GM12865 (cell line): ENCODE data around the gene NTRK2.
A peak's percentile ranks its signal among the peaks of the same experiment; 100 is the strongest.

Experiments
- DNase-seq: peaks from one replicate; pipeline ENCODE4 v3.0.0; 2010; ENCODE audit warnings: low read depth
- H3K4me3 ChIP-seq: 2 replicates; pipeline ENCODE4 v1.5.1; 2011; ENCODE audit warnings: mild to moderate bottlenecking, low read depth, low read length, control low read depth
- TF ChIP-seq, protein P1 (sequence below): IDR thresholded peaks from 2 replicates; pipeline ENCODE4 v1.5.1; 2011; ENCODE audit warnings: low read length, control low read depth, low read depth, inconsistent platforms; ENCODE audit not compliant: insufficient read depth; ENCODE audit errors: missing control alignments

The NTRK2 gene

DNA sequence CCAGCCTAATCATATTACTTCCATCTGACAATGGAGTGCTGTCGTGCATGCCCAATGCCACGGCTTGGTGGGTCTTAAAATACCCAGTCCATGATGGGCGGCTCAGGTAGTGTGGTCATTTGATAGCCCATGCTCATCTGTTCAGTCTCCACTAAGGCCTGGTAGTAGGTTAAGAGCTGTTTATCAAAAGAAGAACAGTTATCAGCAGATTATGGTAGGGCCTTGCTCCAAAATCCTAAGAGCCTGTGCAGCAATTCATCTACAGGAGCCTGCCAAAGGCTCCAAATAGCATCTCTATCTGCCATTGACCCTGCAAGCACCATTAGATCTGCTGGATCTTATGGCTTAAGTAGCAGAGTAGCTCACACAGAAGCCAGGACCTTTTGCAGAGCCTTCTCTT is 21.8 kb upstream of the NTRK2 start:
- no peak overlapping the region for H3K4me3 ChIP-seq
- TF ChIP-seq, protein P1, sequence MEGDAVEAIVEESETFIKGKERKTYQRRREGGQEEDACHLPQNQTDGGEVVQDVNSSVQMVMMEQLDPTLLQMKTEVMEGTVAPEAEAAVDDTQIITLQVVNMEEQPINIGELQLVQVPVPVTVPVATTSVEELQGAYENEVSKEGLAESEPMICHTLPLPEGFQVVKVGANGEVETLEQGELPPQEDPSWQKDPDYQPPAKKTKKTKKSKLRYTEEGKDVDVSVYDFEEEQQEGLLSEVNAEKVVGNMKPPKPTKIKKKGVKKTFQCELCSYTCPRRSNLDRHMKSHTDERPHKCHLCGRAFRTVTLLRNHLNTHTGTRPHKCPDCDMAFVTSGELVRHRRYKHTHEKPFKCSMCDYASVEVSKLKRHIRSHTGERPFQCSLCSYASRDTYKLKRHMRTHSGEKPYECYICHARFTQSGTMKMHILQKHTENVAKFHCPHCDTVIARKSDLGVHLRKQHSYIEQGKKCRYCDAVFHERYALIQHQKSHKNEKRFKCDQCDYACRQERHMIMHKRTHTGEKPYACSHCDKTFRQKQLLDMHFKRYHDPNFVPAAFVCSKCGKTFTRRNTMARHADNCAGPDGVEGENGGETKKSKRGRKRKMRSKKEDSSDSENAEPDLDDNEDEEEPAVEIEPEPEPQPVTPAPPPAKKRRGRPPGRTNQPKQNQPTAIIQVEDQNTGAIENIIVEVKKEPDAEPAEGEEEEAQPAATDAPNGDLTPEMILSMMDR: no peak
- no peak for DNase-seq

GRCh38 chr9:84652496-84653120 is 16.9 kb upstream of the NTRK2 start:
- DNase-seq: no peak
- TF ChIP-seq, protein P1: no peak
- H3K4me3 ChIP-seq: no peak overlapping the region

DNA sequence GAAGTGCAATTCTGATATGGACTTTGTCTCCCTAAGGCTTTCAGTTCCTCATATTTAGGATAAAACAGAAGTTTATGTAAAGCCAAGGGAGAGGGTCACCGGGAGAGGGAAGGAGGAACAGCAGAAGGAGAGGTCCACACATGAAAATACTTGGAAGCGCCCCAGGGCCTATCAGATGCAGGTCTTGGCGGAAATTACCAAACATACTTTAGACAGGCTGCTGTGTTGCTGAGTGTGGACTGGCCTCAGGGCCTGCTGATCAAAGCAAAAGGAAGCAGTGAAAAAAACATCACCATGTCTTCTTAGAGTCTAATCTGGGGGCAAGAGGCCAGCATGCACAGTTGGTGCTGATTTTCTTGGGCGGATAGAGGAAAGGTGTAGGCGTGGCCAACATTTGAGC is 14.1 kb upstream of the NTRK2 start:
- TF ChIP-seq, protein P1: no peak
- H3K4me3 ChIP-seq: no peak overlapping the region
- no peak for DNase-seq

DNA sequence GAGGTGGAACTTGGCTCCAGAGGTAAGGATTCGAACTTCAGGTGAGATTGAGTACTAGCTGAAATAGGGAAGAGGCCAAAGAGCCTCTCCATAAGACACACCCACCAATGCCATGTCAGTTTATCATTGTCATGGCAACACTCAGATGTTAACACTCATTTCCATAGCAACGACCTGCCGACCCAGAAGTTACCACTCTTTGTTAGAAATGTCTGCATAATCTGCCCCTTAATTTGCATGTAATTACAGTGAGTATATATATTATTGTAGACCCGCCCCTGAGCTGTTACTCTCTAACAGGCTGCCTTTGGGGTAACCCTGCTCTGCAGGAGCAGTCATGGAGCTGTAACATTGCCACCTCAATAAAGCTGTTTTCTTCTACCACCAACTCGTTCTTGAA is 10.2 kb upstream of the NTRK2 start:
- no peak for DNase-seq
- TF ChIP-seq, protein P1: no peak
- H3K4me3 ChIP-seq: no peak overlapping the region

DNA sequence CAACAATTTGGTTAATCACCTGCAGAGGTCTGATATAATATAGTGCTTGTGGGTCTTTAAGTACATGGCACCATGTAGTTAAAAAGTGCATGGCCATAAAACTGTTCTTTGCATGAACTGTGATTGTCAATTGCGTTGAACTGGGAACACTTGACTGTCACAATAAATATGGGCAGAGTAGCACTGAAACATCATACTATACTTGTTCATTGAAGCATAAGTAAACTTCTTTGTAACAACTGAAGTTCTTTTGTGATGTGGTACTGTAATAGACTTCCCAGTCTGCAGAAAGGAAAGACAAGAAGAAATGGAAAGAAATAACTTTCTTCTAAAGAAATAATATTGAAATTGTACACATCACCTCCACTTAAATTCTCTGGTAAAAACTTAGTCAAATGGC is 9.8 kb upstream of the NTRK2 start:
- no peak for DNase-seq
- H3K4me3 ChIP-seq: no peak overlapping the region
- TF ChIP-seq, protein P1: no peak

DNA sequence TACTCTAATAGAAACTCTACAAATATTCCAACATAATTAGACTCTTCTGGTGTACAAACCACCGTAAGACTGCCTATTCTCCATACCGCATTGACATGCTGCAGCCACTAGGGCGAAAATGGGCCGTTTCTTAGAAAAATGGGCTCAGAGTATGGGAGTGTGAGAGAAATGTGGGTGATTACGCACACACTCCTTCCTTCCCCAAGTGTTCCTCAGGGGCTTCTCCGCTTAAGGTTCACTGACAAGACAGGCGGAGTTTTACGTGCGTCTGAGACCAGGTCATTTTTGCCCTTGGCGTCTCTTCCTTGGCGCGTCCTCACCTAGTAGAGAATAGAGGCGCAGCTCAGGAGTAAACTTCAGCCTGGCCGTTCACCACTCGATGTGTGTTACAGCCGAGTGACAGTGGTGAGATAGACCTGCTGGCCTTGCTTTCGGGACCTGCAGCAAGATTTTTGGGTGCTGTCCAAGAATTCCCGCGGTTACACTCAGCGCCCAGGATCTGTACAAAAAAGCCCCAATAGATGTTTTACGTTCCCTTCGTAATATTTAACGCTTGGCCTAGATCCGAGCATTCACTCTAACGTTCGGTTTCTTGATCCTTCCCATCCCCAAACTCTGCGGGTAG is 1.8 kb upstream of the NTRK2 start:
- H3K4me3 ChIP-seq: no peak overlapping the region
- TF ChIP-seq, protein P1: peak; percentile 33
- DNase-seq: peak; percentile 26

DNA sequence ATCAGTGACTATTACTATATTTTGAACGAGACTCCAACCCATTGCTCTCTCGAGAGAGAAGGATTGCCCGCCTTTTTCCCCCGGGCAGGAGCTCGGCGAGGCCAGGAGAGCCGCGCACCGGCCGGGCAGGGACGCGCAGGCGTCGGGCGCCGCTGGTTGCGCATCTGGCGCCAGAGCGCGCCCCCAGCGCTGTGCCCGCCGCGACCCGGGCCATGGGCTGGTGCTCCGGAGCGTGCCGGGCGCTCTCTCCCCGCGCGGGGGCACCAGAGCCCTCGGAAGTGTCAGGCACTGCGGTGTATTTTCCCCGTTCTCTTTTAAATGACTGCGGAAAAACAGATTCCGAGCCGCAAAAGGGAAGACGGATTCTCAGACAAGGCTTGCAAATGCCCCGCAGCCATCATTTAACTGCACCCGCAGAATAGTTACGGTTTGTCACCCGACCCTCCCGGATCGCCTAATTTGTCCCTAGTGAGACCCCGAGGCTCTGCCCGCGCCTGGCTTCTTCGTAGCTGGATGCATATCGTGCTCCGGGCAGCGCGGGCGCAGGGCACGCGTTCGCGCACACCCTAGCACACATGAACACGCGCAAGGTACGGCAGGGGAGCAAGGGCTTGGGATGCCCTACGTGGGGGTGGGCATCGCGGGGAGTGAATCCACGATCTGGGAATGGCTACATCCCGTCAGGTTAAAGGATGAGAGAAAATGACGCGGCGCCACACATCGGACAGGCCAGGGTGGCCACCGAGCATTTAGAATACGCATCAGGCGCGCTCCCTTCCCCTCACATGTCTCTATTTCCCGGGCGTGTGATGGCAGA is 1.1 kb upstream of the NTRK2 start:
- peak overlapping the region; percentile 37 for H3K4me3 ChIP-seq
- peak; percentile 61 for DNase-seq
- TF ChIP-seq, protein P1: peak; percentile 58
